GM12878 (cell line): Measurements from ENCODE around the gene GCSAM. TPM values are rescaled to one million over a fixed set of nuclear protein-coding genes. Genes with fewer than 3 reads are reported as not detected.

ENCODE experiments used
- ATAC-seq: fragments of 200-7000 bp; cut with Tn5 transposase; 3 replicates; pipeline ENCODE4 v1.9.1; 2020; ENCODE audit warnings: mild to moderate bottlenecking, moderate library complexity
- BruUV-seq: library from RNA; stranded (reverse); fragments of 400-500 nt; replicated peaks from 2 replicates; lab custom pipeline; 2021; lab: Mats Ljungman, UMichigan
- CTCF ChIA-PET: fragments of 300-600 bp; sonication (Branson Sonifier 250); formaldehyde crosslinking; extraction: SDS; loops from one replicate; lab custom pipeline; 2021; ENCODE audit warnings: inconsistent platforms; lab: Yijun Ruan, JAX
- POLR2A ChIA-PET: fragments of 350-600 bp; formaldehyde crosslinking; extraction: SDS; loops from one replicate; lab custom pipeline; 2021; ENCODE audit warnings: inconsistent platforms; lab: Charles Lee
- RAD21 ChIA-PET: fragments of 300-600 bp; sonication (Branson Sonifier 250); formaldehyde crosslinking; loops from one replicate; lab custom pipeline; 2023; ENCODE audit warnings: antibody characterized with exemption; ENCODE audit not compliant: unreplicated experiment; lab: Charles Lee
- SMC1A ChIA-PET: fragments of 300-600 bp; sonication (Branson Sonifier 250); formaldehyde crosslinking; loops from one replicate; lab custom pipeline; 2023; ENCODE audit not compliant: unreplicated experiment, uncharacterized antibody; lab: Charles Lee
- DNase-seq: peaks from one replicate; pipeline ENCODE4 v3.0.0-alpha.2; 2011; ENCODE audit warnings: low read depth, low spot score
- FAIRE-seq: peaks from 3 replicates; lab custom pipeline; 2011; peaks lifted over from hg19 to GRCh38; lab: Jason Lieb, UNC
- H2AFZ ChIP-seq: 2 replicates; pipeline ENCODE4 v1.6.0; 2011; ENCODE audit warnings: low read depth, low read length, control low read depth; ENCODE audit not compliant: control insufficient read depth
- H3K27ac ChIP-seq: 2 replicates; pipeline ENCODE4 v1.5.1; 2011; ENCODE audit warnings: control low read depth; ENCODE audit not compliant: control insufficient read depth, insufficient read depth
- H3K27me3 ChIP-seq, 2 experiments: replicated peaks in 1 of 2; 2 replicates each; pipeline versions ENCODE4 v1.6.0 to v1.6.1; 2011; ENCODE audit warnings: low read length in 1 of 2; ENCODE audit not compliant: control insufficient read depth in 2 of 2, insufficient read depth in 2 of 2
- H3K36me3 ChIP-seq, 2 experiments: 2 replicates each; pipeline ENCODE4 v1.5.1; 2011; ENCODE audit warnings: low read length in 1 of 2; ENCODE audit not compliant: control insufficient read depth in 2 of 2, insufficient read depth in 2 of 2
- H3K4me1 ChIP-seq: 2 replicates; pipeline ENCODE4 v1.6.1; 2011; ENCODE audit warnings: mild to moderate bottlenecking, low read length, moderate library complexity, mixed read lengths; ENCODE audit not compliant: control insufficient read depth, insufficient read depth
- H3K4me2 ChIP-seq: 2 replicates; pipeline ENCODE4 v1.6.0; 2011; ENCODE audit warnings: control low read depth; ENCODE audit not compliant: control insufficient read depth, insufficient read depth
- H3K4me3 ChIP-seq: fragments of 200-600 bp; sonication (generic); 2 replicates; pipeline ENCODE4 v1.5.1; 2016
- H3K79me2 ChIP-seq: 2 replicates; pipeline ENCODE4 v1.6.0; 2011; ENCODE audit warnings: low read length; ENCODE audit not compliant: control insufficient read depth, insufficient read depth
- H3K9ac ChIP-seq: 2 replicates; pipeline ENCODE4 v1.8.0; 2011; ENCODE audit warnings: low read length, control low read depth, mixed read lengths; ENCODE audit not compliant: control insufficient read depth, insufficient read depth
- H3K9me3 ChIP-seq: replicated peaks from 3 replicates; pipeline ENCODE4 v1.5.1; 2011; ENCODE audit warnings: mild to moderate bottlenecking, low read length; ENCODE audit not compliant: control insufficient read depth, insufficient read depth
- H4K20me1 ChIP-seq: 2 replicates; pipeline ENCODE4 v1.6.0; 2011; ENCODE audit not compliant: control insufficient read depth, insufficient read depth
- EED ChIP-seq: sonication (generic); IDR thresholded peaks from 2 replicates; pipeline ENCODE4 v1.6.1; 2016; ENCODE audit warnings: antibody characterized with exemption, low read depth
- KLF5 ChIP-seq: fragments of 450-650 bp; IDR thresholded peaks from 2 replicates; pipeline ENCODE4 v1.6.1; 2014; ENCODE audit warnings: mild to moderate bottlenecking; ENCODE audit not compliant: partially characterized antibody
- NR2C1 ChIP-seq: fragments of 450-650 bp; IDR thresholded peaks from 2 replicates; pipeline ENCODE4 v1.6.1; 2017; ENCODE audit warnings: antibody characterized with exemption, mild to moderate bottlenecking, moderate library complexity
- POLR2AphosphoS5 ChIP-seq: IDR thresholded peaks from 2 replicates; pipeline ENCODE4 v1.6.1; 2011; ENCODE audit warnings: mild to moderate bottlenecking, low read length, inconsistent platforms
- ZNF687 ChIP-seq: fragments of 450-650 bp; IDR thresholded peaks from 2 replicates; pipeline ENCODE4 v1.6.1; 2017; ENCODE audit warnings: mild to moderate bottlenecking, moderate library complexity
- WGBS: methylation state at CpG from one replicate; pipeline ENCODE4 v1.1.6; 2016; ENCODE audit warnings: low lambda C conversion rate; ENCODE audit not compliant: insufficient replicate concordance, insufficient coverage; ENCODE audit errors: missing lambda C conversion rate; 5-methylcytosine and 5-hydroxymethylcytosine counted together
- in situ Hi-C: fragments of 300-500 bp; cut with MboI; formaldehyde crosslinking; loops from 9 replicates; pipeline ENCODE4 v1.14.3; 2018; ENCODE audit warnings: mixed read lengths
- intact Hi-C: fragments of 100-400 bp; cut with micrococcal nuclease; formaldehyde crosslinking; loops from one replicate; pipeline ENCODE4 v1.14.2; 2022; ENCODE audit not compliant: unreplicated experiment
- polyA plus RNA-seq, 11 experiments: library from polyadenylated mRNA; depleted of rRNA in 4 of 11; unstranded in 6 of 11; stranded (reverse) in 5 of 11; fragments of >200 nt; fragmentation: Nextera tagmentation in 4 of 11; fragmentation: Illumina TruSeq in 1 of 11; extraction: Ambion mirVana in 4 of 11; extraction: Trizol in 1 of 11; gene quantifications; 1 replicate in 1 of 11; 2 replicates in 10 of 11; pipeline versions ENCODE4 v1.2.1 to v1.2.3, GENCODE V29; 2011 to 2016; ENCODE audit warnings: inconsistent platforms in 2 of 11, missing spikeins in 2 of 11, low read depth in 1 of 11
- total RNA-seq, 4 experiments: library from RNA; depleted of rRNA in 3 of 4; stranded (reverse); fragments of >200 nt in 3 of 4; fragmentation: Illumina TruSeq in 1 of 4; extraction: Trizol in 1 of 4; gene quantifications; 2 replicates each; pipeline versions ENCODE4 v1.2.1 to v1.2.3, GENCODE V29; 2013 to 2021
- TF ChIP-seq, protein P1 (sequence below): IDR thresholded peaks from 2 replicates; pipeline ENCODE4 v1.6.1; 2011; ENCODE audit warnings: borderline replicate concordance, low read depth, mild to moderate bottlenecking, moderate library complexity, low read length; ENCODE audit not compliant: insufficient read depth, poor library complexity, severe bottlenecking
- TF ChIP-seq, protein P2 (sequence below): IDR thresholded peaks from 2 replicates; pipeline ENCODE4 v1.6.1; 2012; ENCODE audit warnings: improper control_type of control experiment, low read depth, low read length; ENCODE audit not compliant: insufficient replicate concordance

Gene GCSAM
- total and polyA plus RNA-seq, 10 of the 15 experiments (the other 5 are each of a cell fraction or from before 2014, with no cell fraction given): 81.5 to 407 (median 107) TPM

GRCh38 chr3:112119962-112120836 is 12.8 kb downstream of the GCSAM start:
- Histone ChIP-seq H3K4me1 (peaks cover 93% of the 10 kb centered on the region), H4K20me1 (no peaks in the 10 kb centered on the region), H3K9ac (peak overlapping the region; percentile 49), H3K9me3 (no peaks in the 10 kb centered on the region), H3K4me2 (peak overlapping the region; percentile 67), H3K27me3 (no peaks in the 10 kb centered on the region), H3K79me2 (peaks cover 56% of the 10 kb centered on the region), H2AFZ (no peak overlapping the region), H3K36me3 (peaks cover 5 to 13% of the 10 kb centered on the region in 2 experiments; a peak in 2 of 4 replicates), H3K27ac (peak overlapping the region; percentile 95), H3K4me3 (no peak overlapping the region)
- CTCF ChIA-PET: interaction anchor here (9.2 kb wide), 1 partner anchor 12 kb away, joined by 226 read pairs; the partner anchor contains the start of gene GCSAM
- RAD21 ChIA-PET: interaction anchor here (1.0 to 7.4 kb wide), 4 partner anchors 9 to 394 kb away, joined by 4 to 457 read pairs (median 12); partner anchors contain the start of gene GCSAM
- no peak for DNase-seq
- BruUV-seq: no TSS peak
- in situ Hi-C loops: no loop called here
- intact Hi-C loops: loop anchor here (10.0 kb wide), 1 partner anchor 855 kb away; the partner anchor contains the start of gene CD200R1
- WGBS: 1% methylated on average over 9 of the region's 9 CpGs
- SMC1A ChIA-PET: interaction anchor here (1.4 to 9.4 kb wide), 5 partner anchors 9 to 394 kb away, joined by 3 to 489 read pairs (median 3); partner anchors contain the start of gene GCSAM
- POLR2A ChIA-PET: interaction anchor here (1.4 to 9.4 kb wide), 4 partner anchors 10 to 378 kb away, joined by 4 to 345 read pairs (median 10); partner anchors contain the start of genes CD200 and GCSAM
- peak; percentile 5 for ATAC-seq
- no peak for FAIRE-seq
- TF ChIP-seq, protein P1, sequence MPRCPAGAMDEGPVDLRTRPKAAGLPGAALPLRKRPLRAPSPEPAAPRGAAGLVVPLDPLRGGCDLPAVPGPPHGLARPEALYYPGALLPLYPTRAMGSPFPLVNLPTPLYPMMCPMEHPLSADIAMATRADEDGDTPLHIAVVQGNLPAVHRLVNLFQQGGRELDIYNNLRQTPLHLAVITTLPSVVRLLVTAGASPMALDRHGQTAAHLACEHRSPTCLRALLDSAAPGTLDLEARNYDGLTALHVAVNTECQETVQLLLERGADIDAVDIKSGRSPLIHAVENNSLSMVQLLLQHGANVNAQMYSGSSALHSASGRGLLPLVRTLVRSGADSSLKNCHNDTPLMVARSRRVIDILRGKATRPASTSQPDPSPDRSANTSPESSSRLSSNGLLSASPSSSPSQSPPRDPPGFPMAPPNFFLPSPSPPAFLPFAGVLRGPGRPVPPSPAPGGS: peak; percentile 34
- TF ChIP-seq KLF5 (no peak), EED (no peak), ZNF687 (peak; percentile 63), NR2C1 (no peak), POLR2AphosphoS5 (peak; percentile 52)
- TF ChIP-seq, protein P2, sequence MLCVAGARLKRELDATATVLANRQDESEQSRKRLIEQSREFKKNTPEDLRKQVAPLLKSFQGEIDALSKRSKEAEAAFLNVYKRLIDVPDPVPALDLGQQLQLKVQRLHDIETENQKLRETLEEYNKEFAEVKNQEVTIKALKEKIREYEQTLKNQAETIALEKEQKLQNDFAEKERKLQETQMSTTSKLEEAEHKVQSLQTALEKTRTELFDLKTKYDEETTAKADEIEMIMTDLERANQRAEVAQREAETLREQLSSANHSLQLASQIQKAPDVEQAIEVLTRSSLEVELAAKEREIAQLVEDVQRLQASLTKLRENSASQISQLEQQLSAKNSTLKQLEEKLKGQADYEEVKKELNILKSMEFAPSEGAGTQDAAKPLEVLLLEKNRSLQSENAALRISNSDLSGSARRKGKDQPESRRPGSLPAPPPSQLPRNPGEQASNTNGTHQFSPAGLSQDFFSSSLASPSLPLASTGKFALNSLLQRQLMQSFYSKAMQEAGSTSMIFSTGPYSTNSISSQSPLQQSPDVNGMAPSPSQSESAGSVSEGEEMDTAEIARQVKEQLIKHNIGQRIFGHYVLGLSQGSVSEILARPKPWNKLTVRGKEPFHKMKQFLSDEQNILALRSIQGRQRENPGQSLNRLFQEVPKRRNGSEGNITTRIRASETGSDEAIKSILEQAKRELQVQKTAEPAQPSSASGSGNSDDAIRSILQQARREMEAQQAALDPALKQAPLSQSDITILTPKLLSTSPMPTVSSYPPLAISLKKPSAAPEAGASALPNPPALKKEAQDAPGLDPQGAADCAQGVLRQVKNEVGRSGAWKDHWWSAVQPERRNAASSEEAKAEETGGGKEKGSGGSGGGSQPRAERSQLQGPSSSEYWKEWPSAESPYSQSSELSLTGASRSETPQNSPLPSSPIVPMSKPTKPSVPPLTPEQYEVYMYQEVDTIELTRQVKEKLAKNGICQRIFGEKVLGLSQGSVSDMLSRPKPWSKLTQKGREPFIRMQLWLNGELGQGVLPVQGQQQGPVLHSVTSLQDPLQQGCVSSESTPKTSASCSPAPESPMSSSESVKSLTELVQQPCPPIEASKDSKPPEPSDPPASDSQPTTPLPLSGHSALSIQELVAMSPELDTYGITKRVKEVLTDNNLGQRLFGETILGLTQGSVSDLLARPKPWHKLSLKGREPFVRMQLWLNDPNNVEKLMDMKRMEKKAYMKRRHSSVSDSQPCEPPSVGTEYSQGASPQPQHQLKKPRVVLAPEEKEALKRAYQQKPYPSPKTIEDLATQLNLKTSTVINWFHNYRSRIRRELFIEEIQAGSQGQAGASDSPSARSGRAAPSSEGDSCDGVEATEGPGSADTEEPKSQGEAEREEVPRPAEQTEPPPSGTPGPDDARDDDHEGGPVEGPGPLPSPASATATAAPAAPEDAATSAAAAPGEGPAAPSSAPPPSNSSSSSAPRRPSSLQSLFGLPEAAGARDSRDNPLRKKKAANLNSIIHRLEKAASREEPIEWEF: no peak
